ENCODE measurements around the gene CCDC134.

GRCh38 chr22:41841085-41841712 lies 40.7 kb downstream of the CCDC134 start:
- TF ChIP-seq CTCF (IDR thresholded peaks at IDR 0.05) = no peak
- TF ChIP-seq POLR2A (IDR thresholded peaks at IDR 0.05) = no peak
- TF ChIP-seq EP300 (IDR thresholded peaks at IDR 0.05) = no peak

Measured in ovary (tissue), 3 donors.